ENCODE results near the gene SLC6A17. TPM values are rescaled to one million over a fixed set of nuclear protein-coding genes. Genes with fewer than 3 reads are reported as not detected.

Gene SLC6A17
- total RNA-seq, 1 donor from 2014 or later, result 0.37 TPM

GRCh38 chr1:110218137-110218536, 67.8 kb downstream of the SLC6A17 start:
- no peak for DNase-seq (ENCODE audit: low read depth)

- no peak for DNase-seq (ENCODE audit: low read depth)
Measured at GRCh38 chr1:110218739-110219138, 68.4 kb downstream of the SLC6A17 start.

DNA sequence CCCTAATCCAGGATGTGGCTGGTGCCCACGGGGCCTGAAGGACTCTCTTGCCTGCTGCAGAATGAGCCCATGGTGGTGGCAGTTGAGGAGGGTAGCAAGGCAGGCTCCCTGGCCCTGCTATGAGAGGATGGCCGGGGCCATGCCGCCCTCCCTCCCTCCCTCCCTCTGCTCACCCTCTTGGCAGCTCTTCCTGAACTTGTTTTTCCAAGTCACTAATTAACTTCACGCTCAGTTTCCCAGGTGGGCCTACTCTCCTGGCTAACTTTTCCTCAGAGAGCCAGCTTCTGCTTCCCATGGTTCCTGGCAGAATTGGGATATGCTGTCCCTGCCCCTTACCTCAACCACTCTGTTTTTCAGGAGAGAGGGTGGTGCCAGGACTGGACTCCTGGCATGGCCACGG, 70.0 kb downstream of the SLC6A17 start:
- no peak for DNase-seq (ENCODE audit: low read depth)

- DNase-seq (ENCODE audit: low read depth), result no peak
Measured at GRCh38 chr1:110221119-110221518, 70.8 kb downstream of the SLC6A17 start.

DNA sequence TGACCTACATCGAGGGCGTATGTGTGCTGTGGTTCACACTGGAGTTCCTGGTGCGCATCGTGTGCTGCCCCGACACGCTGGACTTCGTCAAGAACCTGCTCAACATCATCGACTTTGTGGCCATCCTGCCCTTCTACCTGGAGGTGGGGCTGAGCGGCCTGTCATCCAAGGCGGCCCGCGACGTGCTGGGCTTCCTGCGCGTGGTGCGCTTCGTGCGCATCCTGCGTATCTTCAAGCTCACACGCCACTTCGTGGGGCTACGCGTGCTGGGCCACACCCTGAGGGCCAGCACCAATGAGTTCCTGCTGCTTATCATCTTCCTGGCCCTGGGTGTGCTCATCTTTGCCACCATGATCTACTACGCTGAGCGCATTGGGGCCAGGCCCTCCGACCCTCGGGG, 72.8 kb downstream of the SLC6A17 start:
- DNase-seq (ENCODE audit: low read depth), result no peak

- no peak for DNase-seq (ENCODE audit: low read depth)
Measured at GRCh38 chr1:110223581-110223980, 73.3 kb downstream of the SLC6A17 start.

- no peak for DNase-seq (ENCODE audit: low read depth)
Measured at GRCh38 chr1:110224240-110224995, 74.1 kb downstream of the SLC6A17 start.

DNA sequence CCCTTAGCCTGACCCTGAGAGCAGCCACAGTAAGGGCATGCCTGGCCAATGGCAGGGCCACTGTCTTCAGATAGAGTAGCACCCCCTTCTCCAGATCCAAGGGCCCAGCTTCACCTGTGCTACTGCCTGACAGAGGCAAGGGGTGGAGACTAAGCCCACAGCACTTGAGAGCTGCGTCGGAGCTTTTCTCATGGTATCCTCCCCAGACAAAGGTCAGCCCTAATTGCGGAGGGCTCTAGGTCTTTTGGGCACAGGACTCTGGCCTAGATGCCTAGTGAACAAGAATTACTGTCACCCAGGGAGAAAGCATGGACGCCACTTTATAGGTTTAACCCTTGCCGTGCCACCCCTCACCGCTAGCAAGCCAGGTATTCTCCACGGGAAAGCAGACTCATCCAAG, 74.9 kb downstream of the SLC6A17 start:
- no peak for DNase-seq (ENCODE audit: low read depth)

DNA sequence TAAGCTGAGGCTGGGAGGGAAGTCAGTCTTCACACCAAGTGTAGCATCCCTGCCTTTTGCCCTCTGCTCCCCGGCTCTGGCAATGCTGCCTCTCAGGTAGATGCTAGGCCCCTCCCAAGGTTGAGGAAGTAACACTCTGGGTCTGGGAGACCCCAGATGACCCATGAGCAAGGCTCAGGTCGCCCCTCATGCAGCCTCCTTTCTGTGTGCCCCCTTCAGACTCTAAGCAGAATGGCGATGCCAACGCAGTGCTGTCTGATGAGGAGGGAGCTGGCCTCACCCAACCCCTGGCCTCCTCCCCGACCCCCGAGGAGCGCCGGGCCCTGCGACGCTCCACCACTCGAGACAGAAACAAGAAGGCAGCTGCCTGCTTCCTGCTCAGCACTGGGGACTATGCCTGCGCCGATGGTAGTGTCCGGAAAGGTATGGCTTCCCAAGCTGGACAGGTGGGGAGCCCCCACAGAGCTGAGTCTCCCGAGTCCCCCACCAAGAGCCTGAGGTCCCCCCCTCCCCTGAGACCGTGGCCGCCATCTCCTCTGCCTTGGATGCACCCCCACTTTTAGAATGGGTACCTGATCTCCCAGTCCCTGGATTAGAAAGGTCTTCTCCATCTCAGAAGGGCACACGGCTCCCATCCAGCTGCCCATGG, 75.6 kb downstream of the SLC6A17 start:
- DNase-seq (ENCODE audit: low read depth), result no peak

GRCh38 chr1:110227774-110228173, 77.5 kb downstream of the SLC6A17 start:
- DNase-seq (ENCODE audit: low read depth), result no peak

GRCh38 chr1:110228381-110228780, 78.1 kb downstream of the SLC6A17 start:
- no peak for DNase-seq (ENCODE audit: low read depth)

DNA sequence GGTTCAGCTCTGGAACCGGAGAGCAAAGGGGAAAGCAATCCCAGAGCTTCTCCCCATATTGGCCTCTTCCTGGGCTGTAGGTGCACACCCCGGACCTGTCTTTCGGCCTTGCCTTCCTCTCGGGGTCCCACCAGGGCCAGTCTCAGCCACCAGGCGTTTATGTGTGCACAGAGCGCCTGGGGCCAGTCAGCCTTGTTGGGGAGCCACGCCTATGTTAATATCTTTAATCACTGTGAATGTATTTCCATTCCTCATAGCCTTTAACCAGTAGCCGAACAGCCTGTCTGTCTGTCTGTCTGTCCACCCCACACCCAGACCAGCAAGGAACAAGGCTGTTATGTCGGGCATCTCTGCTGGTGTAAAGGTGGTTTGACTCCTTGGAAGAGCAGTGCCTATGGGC, 78.6 kb downstream of the SLC6A17 start:
- DNase-seq (ENCODE audit: low read depth), result no peak

DNA sequence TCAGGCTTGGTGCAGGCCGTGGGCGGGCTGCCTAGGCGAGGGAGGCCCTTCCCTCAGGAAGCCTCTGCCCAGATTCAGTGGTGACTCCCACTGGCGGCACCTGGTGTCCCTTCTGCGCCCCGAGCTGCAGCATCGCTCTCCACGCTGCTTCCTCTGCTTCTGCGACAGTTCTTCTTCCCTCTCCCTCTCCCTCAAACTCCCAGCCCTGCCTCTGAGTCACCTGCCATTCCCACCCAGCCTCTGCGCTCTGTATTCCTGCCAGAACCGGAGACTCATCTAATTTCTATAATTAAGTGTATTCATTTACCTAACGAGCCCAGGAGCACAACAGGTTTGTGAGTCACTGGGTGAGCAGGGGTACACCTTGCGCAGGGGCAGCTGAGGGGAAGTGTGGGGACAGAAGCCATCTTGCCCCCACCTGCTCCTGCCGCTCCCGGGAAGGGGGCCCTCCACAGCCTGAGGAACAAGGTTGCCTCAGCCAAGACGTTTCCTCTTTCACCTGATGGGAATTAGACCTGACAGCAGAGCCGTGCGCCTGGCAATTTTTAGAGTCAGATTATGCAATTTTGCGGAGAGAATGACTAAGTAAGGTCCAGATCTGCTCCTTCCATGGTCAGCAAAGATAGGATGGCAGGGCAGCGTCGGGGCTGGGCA, 79.2 kb downstream of the SLC6A17 start:
- no peak for DNase-seq (ENCODE audit: low read depth)

GRCh38 chr1:110230381-110231199, 80.3 kb downstream of the SLC6A17 start:
- DNase-seq (ENCODE audit: low read depth), result no peak

GRCh38 chr1:110233861-110234260, 83.6 kb downstream of the SLC6A17 start:
- DNase-seq (ENCODE audit: low read depth), result no peak

DNA sequence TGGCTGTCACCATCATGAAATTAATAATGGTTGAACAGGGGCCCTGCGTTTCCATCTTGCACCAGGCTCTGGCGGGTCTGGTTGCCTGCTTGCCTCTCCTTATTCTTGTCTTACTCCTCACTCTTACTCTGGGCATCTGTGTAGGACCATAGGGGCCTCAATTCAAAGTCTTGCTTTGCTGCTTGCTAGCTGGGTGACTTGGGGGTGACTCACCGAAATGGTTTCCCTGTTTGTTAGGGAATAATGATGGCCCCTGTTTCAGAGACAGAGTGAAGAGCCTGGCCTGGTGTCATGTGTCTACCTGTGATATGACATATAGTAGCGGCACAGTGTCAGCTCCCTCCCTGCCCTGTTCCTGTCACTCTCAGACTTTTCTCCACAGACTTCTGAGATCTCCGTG, 84.4 kb downstream of the SLC6A17 start:
- no peak for DNase-seq (ENCODE audit: low read depth)

- DNase-seq (ENCODE audit: low read depth), result no peak
Measured at GRCh38 chr1:110235181-110235833, 85.0 kb downstream of the SLC6A17 start.

DNA sequence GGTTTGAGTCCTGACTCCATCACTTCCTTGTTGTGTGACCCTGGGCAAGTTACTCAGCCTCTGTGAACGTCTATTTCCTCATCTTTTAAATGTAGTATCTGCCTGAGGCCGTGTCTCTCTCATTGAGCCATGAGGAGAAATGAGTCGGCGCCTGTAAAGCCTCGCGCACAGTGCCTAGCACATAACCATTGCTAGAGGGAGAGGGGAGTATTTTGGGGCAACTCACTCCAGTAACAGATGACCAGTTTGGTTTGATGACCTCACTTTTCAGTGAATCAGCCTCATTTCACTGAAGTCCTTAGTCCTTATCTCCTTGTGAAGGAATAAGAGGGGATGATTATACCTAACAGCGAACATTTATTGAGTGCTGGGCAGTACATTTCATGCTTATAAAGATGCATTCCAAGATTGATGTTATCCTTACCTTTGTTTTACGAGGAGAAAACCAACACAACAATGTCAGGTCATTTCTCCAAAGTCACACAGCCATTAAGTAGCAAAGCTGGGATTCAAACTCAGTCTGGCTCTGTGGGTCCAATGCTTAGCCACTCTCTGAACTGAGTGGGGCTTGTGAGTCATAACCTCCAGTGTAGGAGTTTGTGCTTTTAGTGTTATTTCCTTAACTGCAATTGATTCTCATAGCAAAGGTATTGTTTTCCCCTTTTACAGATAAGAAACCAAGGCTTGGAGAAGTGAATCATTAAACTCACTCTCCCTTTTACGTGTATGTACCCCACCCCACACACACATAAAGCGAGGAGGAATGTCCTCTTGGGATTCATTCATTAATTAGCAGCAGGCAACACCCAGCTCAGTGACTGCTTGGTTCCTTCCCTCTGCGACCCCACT, 85.8 kb downstream of the SLC6A17 start:
- DNase-seq (ENCODE audit: low read depth), result no peak

GRCh38 chr1:110237386-110238152, 87.3 kb downstream of the SLC6A17 start:
- DNase-seq (ENCODE audit: low read depth), result no peak

Data from myocyte (in vitro differentiated cells).